ENCODE measurements around the gene BMX.

Gene BMX

GRCh38 chrX:15598026-15598425, 97.4 kb downstream of the BMX start:
- no peak for TF ChIP-seq CTCF (IDR thresholded peaks at IDR 0.05; ENCODE audit: extremely low read depth, insufficient read depth, missing control alignments)
- no peak for DNase-seq (ENCODE audit: low spot score)
- in situ Hi-C loops (cut with MboI; ENCODE audit: low pct_unique_long_range_greater_than_20kb, low sequenced_read_pairs, unreplicated experiment): no loop called here

DNA sequence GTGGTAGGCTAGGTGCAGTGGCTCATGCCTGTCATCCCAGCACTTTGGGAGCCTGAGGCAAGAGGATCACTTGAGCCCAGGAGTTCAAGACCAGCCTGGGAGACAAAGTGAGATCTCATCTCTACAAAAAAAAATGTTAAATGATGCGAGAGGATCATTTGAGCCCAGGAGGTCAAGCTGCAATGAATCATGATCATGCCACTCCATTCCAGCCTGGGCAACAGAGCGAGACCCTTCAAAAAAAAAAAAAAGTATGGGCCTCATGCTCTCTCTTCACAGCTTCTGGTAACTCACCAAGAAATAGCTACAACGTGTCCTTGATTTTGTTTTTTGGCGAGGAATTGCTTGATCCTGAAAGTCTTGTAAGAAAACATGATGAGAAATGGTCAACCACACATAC, 98.9 kb downstream of the BMX start:
- in situ Hi-C loops (cut with MboI; ENCODE audit: low pct_unique_long_range_greater_than_20kb, low sequenced_read_pairs, unreplicated experiment): no loop called here

DNA sequence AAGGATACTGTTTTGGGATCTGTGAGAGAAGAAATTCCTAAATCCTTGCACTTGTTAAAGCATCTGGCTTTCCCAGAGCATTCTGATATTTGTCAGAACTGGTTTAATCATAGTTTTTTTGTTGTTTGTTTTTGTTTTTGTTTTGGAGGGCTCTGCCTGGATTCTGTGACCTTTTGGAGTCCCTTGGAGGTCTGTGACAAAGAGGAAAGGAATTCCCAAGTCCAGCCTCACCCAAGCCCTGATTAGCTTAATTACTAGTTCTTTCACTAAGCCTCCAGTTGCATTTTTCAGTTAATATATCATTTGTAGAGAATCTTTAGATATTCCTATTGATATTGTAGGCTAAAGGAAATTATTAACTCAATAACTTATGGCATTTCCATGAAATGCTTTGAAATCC, 99.4 kb downstream of the BMX start:
- no peak for DNase-seq (ENCODE audit: low spot score)
- TF ChIP-seq CTCF (IDR thresholded peaks at IDR 0.05; ENCODE audit: extremely low read depth, insufficient read depth, missing control alignments): no peak
- in situ Hi-C loops (cut with MboI; ENCODE audit: low pct_unique_long_range_greater_than_20kb, low sequenced_read_pairs, unreplicated experiment): no loop called here

More for the DNA sequence above, 98.9 kb downstream of the BMX start:
- TF ChIP-seq CTCF (IDR thresholded peaks at IDR 0.05; ENCODE audit: extremely low read depth, insufficient read depth, missing control alignments): no peak
- no peak for DNase-seq (ENCODE audit: low spot score)

GRCh38 chrX:15600745-15601144, 100.1 kb downstream of the BMX start, which contains the start of gene ACE2:
TSS of gene ACE2 (minus strand) at chrX:15600960. CDS start at chrX:15600911, 49 bp downstream.
- TF ChIP-seq CTCF (IDR thresholded peaks at IDR 0.05; ENCODE audit: extremely low read depth, insufficient read depth, missing control alignments): no peak
- in situ Hi-C loops (cut with MboI; ENCODE audit: low pct_unique_long_range_greater_than_20kb, low sequenced_read_pairs, unreplicated experiment): no loop called here
- no peak for DNase-seq (ENCODE audit: low spot score)

DNA sequence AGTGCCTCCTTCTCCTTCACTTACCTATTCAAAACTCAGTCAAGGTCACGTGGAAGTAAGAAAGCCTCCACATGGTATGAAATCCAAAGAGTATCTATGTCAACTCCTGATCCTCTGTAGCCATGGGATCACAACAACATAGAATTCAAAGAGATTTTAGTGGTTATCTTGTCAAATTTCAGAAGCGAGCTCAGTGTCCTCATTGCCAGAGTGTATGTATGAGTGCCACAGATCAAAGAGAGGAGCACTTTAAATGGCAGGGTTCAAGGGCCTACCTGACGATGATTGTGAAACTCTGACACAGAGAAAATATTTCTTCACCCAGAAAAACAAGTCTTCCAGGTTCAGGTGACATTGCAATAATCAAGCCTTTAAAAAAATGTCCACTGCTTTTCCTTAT, 101.3 kb downstream of the BMX start:
- in situ Hi-C loops (cut with MboI; ENCODE audit: low pct_unique_long_range_greater_than_20kb, low sequenced_read_pairs, unreplicated experiment): no loop called here
- no peak for TF ChIP-seq CTCF (IDR thresholded peaks at IDR 0.05; ENCODE audit: extremely low read depth, insufficient read depth, missing control alignments)
- DNase-seq (ENCODE audit: low spot score): no peak

- no peak for TF ChIP-seq CTCF (IDR thresholded peaks at IDR 0.05; ENCODE audit: extremely low read depth, insufficient read depth, missing control alignments)
- DNase-seq (ENCODE audit: low spot score): no peak
- in situ Hi-C loops (cut with MboI; ENCODE audit: low pct_unique_long_range_greater_than_20kb, low sequenced_read_pairs, unreplicated experiment): no loop called here
These were observed 102.2 kb downstream of the BMX start for GRCh38 chrX:15602761-15603160.

- in situ Hi-C loops (cut with MboI; ENCODE audit: low pct_unique_long_range_greater_than_20kb, low sequenced_read_pairs, unreplicated experiment): no loop called here
- DNase-seq (ENCODE audit: low spot score): no peak
- TF ChIP-seq CTCF (IDR thresholded peaks at IDR 0.05; ENCODE audit: extremely low read depth, insufficient read depth, missing control alignments): no peak
These were observed 104.6 kb downstream of the BMX start for GRCh38 chrX:15605226-15605625.

Measured in GM13977 (cell line).